Measurements from ENCODE around the gene CLCA2.

CLCA2 gene
- long read RNA-seq, donor 1 = 0 reads
- long read RNA-seq, donor 2 = 0 reads
- long read RNA-seq, donor 3 = 0 reads
- long read RNA-seq, donor 4 = 0 reads
- long read RNA-seq, donor 5 = 0 reads
- long read RNA-seq, donor 6 = 0 reads
- long read RNA-seq, donor 7 = 0 reads
- long read RNA-seq, donor 8 = 0 reads

GRCh38 chr1:86423873-86424272 lies at the start of gene CLCA2:
Gene CLCA2 (plus strand): TSS chr1:86424171. CDS start chr1:86424248, 77 bp downstream.
- DNase-seq = no peak

- no peak for DNase-seq
Observed at GRCh38 chr1:86375688-86376087, 48.3 kb upstream of the CLCA2 start.

GRCh38 chr1:86377341-86377740 lies 46.6 kb upstream of the CLCA2 start:
- DNase-seq = no peak

GRCh38 chr1:86378813-86379212 lies 45.2 kb upstream of the CLCA2 start:
- DNase-seq = no peak

- no peak for DNase-seq
Observed at GRCh38 chr1:86380257-86380861, 43.6 kb upstream of the CLCA2 start.

- no peak for DNase-seq
Observed at GRCh38 chr1:86381223-86381622, 42.7 kb upstream of the CLCA2 start.

GRCh38 chr1:86382878-86383277 lies 41.1 kb upstream of the CLCA2 start:
- DNase-seq = no peak

- DNase-seq = no peak
Observed at GRCh38 chr1:86387916-86388627, 35.9 kb upstream of the CLCA2 start.

GRCh38 chr1:86388777-86389176 lies 35.2 kb upstream of the CLCA2 start:
- no peak for DNase-seq

GRCh38 chr1:86389307-86389706 lies 34.7 kb upstream of the CLCA2 start:
- no peak for DNase-seq

GRCh38 chr1:86394416-86394815 lies 29.6 kb upstream of the CLCA2 start:
- DNase-seq = no peak

GRCh38 chr1:86395751-86396497 lies 28.0 kb upstream of the CLCA2 start, which contains the start of gene ODF2L:
Gene ODF2L (minus strand): TSS chr1:86396323. CDS start chr1:86387027, 9,296 bp downstream.
- DNase-seq = peak; percentile 89

GRCh38 chr1:86396498-86396890 lies 27.5 kb upstream of the CLCA2 start:
- DNase-seq = no peak

- no peak for DNase-seq
Observed at GRCh38 chr1:86409416-86410021, 14.5 kb upstream of the CLCA2 start.

GRCh38 chr1:86410879-86411278 lies 13.1 kb upstream of the CLCA2 start:
- DNase-seq = no peak

- DNase-seq = no peak
Observed at GRCh38 chr1:86416343-86416742, 7.6 kb upstream of the CLCA2 start.

GRCh38 chr1:86419277-86419903 lies 4.6 kb upstream of the CLCA2 start:
- no peak for DNase-seq

GRCh38 chr1:86421601-86422280 lies 2.2 kb upstream of the CLCA2 start:
- no peak for DNase-seq

GRCh38 chr1:86423473-86423872 lies 498 bp upstream of the CLCA2 start:
- DNase-seq = no peak

- no peak for DNase-seq
Observed at GRCh38 chr1:86429122-86429725, 5.3 kb downstream of the CLCA2 start.

- no peak for DNase-seq
Observed at GRCh38 chr1:86429835-86430234, 5.9 kb downstream of the CLCA2 start.
